Mesenchymal stem cell (in vitro differentiated cells and primary cell): ENCODE data around the gene GIGYF2.

Experiments
- DNase-seq: peaks from one replicate; pipeline ENCODE4 v3.0.0-alpha.2; 2013
- H2AFZ ChIP-seq: one replicate; pipeline ENCODE4 v1.6.1; 2013; ENCODE audit warnings: low read depth, mild to moderate bottlenecking, control low read depth, inconsistent platforms, low read length, moderate library complexity
- H2AK5ac ChIP-seq: 2 replicates; pipeline ENCODE4 v1.6.1; 2013; ENCODE audit warnings: low read length, moderate library complexity, mild to moderate bottlenecking, inconsistent platforms; ENCODE audit not compliant: severe bottlenecking
- H2BK120ac ChIP-seq: one replicate; pipeline ENCODE4 v1.6.1; 2013; ENCODE audit warnings: low read depth, mild to moderate bottlenecking, inconsistent platforms, low read length, moderate library complexity
- H2BK12ac ChIP-seq, 2 experiments: one replicate each; pipeline ENCODE4 v1.6.1; 2013; ENCODE audit warnings: inconsistent platforms in 2 of 2, low read length in 2 of 2, mild to moderate bottlenecking in 2 of 2, moderate library complexity in 2 of 2, control low read depth in 1 of 2
- H2BK15ac ChIP-seq: one replicate; pipeline ENCODE4 v1.6.1; 2013; ENCODE audit warnings: mild to moderate bottlenecking, low read depth, inconsistent platforms; ENCODE audit not compliant: poor library complexity, severe bottlenecking
- H2BK5ac ChIP-seq: 2 replicates; pipeline ENCODE4 v1.6.1; 2013; ENCODE audit warnings: low read depth, mild to moderate bottlenecking, low read length, control low read depth, inconsistent platforms; ENCODE audit not compliant: poor library complexity, severe bottlenecking
- H3K14ac ChIP-seq, 2 experiments: one replicate each; pipeline ENCODE4 v1.6.1; 2013; ENCODE audit warnings: inconsistent platforms in 2 of 2, low read length in 2 of 2, control low read depth in 1 of 2, mild to moderate bottlenecking in 1 of 2, moderate library complexity in 1 of 2
- H3K18ac ChIP-seq, 2 experiments: one replicate each; pipeline ENCODE4 v1.6.1; 2013; ENCODE audit warnings: inconsistent platforms in 2 of 2, low read length in 2 of 2, control low read depth in 1 of 2, low read depth in 1 of 2, mild to moderate bottlenecking in 1 of 2
- H3K23ac ChIP-seq, 2 experiments: one replicate each; pipeline ENCODE4 v1.6.1; 2013; ENCODE audit warnings: inconsistent platforms in 2 of 2, low read length in 2 of 2, mild to moderate bottlenecking in 2 of 2, moderate library complexity in 2 of 2, control low read depth in 1 of 2
- H3K27ac ChIP-seq: 2 replicates; pipeline ENCODE4 v1.5.1; 2013; ENCODE audit warnings: mild to moderate bottlenecking, moderate library complexity, low read length, control low read depth, inconsistent platforms; ENCODE audit not compliant: poor library complexity, severe bottlenecking
- H3K27me3 ChIP-seq, 2 experiments: 2 replicates each; pipeline versions ENCODE4 v1.6.1 to v1.7.0; 2013; ENCODE audit warnings: low read length in 2 of 2, mild to moderate bottlenecking in 2 of 2, moderate library complexity in 2 of 2, control low read depth in 1 of 2, inconsistent platforms in 1 of 2; ENCODE audit not compliant: control insufficient read depth in 1 of 2, insufficient read depth in 1 of 2
- H3K36me3 ChIP-seq, 2 experiments: 2 replicates each; pipeline versions ENCODE4 v1.6.1 to v1.7.0; 2013; ENCODE audit warnings: low read length in 2 of 2, control low read depth in 1 of 2, inconsistent platforms in 1 of 2, low read depth in 1 of 2, mild to moderate bottlenecking in 1 of 2; ENCODE audit not compliant: insufficient read depth in 2 of 2, control insufficient read depth in 1 of 2
- H3K4ac ChIP-seq, 2 experiments: one replicate each; pipeline ENCODE4 v1.6.1; 2013; ENCODE audit warnings: inconsistent platforms in 2 of 2, low read length in 2 of 2, mild to moderate bottlenecking in 2 of 2, moderate library complexity in 2 of 2, control low read depth in 1 of 2, low read depth in 1 of 2
- H3K4me1 ChIP-seq: 2 replicates; pipeline ENCODE4 v1.6.1; 2013; ENCODE audit warnings: low read depth, low read length, control low read depth; ENCODE audit not compliant: control insufficient read depth, insufficient read depth
- H3K4me2 ChIP-seq: 2 replicates; pipeline ENCODE4 v1.6.1; 2013; ENCODE audit warnings: low read length, mild to moderate bottlenecking, inconsistent platforms; ENCODE audit not compliant: poor library complexity, severe bottlenecking
- H3K4me3 ChIP-seq, 2 experiments: 2 replicates each; pipeline versions ENCODE4 v1.5.1 to v1.7.0; 2013; ENCODE audit warnings: low read length in 2 of 2, mild to moderate bottlenecking in 2 of 2, control low read depth in 1 of 2, low read depth in 1 of 2; ENCODE audit not compliant: insufficient read depth in 1 of 2
- H3K79me1 ChIP-seq: replicated peaks from 2 replicates; pipeline ENCODE4 v1.6.1; 2013; ENCODE audit warnings: mild to moderate bottlenecking, control low read depth, low read length, inconsistent platforms; ENCODE audit not compliant: poor library complexity, severe bottlenecking
- H3K9ac ChIP-seq: 2 replicates; pipeline ENCODE4 v1.7.0; 2013; ENCODE audit warnings: mild to moderate bottlenecking, low read length, moderate library complexity
- H3K9me3 ChIP-seq: 2 replicates; pipeline ENCODE4 v1.7.0; 2013; ENCODE audit warnings: mild to moderate bottlenecking, low read length; ENCODE audit not compliant: control insufficient read depth
- H4K8ac ChIP-seq: one replicate; pipeline ENCODE4 v1.6.1; 2013; ENCODE audit warnings: inconsistent platforms, mild to moderate bottlenecking, low read length, moderate library complexity
- H4K91ac ChIP-seq: one replicate; pipeline ENCODE4 v1.6.1; 2013; ENCODE audit warnings: mild to moderate bottlenecking, low read length, inconsistent platforms
- WGBS: methylation state at CpG from one replicate; pipeline ENCODE4 v1.1.7; 2013; ENCODE audit warnings: mixed read lengths; 5-methylcytosine and 5-hydroxymethylcytosine counted together

Gene GIGYF2

GRCh38 chr2:232672588-232672987 is 24.5 kb upstream of the GIGYF2 start:
- 86% methylated on average over 1 of the region's 1 CpG for WGBS
- DNase-seq: no peak
- no peak overlapping the region for H2BK5ac ChIP-seq

DNA sequence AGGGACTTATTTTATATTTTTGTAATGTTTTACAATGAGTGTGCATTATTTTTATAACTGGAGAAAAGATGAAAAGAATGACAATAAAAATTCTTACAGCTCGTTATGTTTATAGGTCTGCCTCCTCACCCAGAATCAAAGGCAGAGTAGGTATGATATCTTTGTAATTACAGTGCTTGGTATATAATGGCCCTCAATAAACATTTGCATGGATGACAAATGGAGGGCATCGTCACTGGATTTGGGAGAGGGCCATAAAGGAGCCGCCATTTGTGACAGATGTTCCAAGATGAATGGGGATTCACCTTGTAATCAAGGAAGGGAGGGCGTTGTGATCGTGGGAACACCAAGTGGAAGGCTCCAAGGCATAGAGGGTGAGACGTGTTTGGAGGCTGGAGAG is 22.6 kb upstream of the GIGYF2 start:
- no peak overlapping the region for H3K14ac ChIP-seq
- no peak overlapping the region for H2AK5ac ChIP-seq
- no peak overlapping the region for H4K91ac ChIP-seq
- no peak overlapping the region for H3K4ac ChIP-seq
- no peak overlapping the region for H2BK5ac ChIP-seq
- no peak overlapping the region for H2AFZ ChIP-seq
- no peaks in the 10 kb centered on the region for H3K9me3 ChIP-seq
- no peaks in the 10 kb centered on the region for H3K4me1 ChIP-seq
- no peak overlapping the region for H3K18ac ChIP-seq
- H3K4me2 ChIP-seq: no peak overlapping the region
- no peak overlapping the region for H3K27ac ChIP-seq
- no peak for DNase-seq
- no peaks in the 10 kb centered on the region for H3K79me1 ChIP-seq
- no peak overlapping the region for H3K4me3 ChIP-seq
- 80% methylated on average over 5 of the region's 6 CpGs for WGBS
- no peak overlapping the region for H3K9ac ChIP-seq
- H4K8ac ChIP-seq: no peak overlapping the region
- H3K36me3 ChIP-seq: no peaks in the 10 kb centered on the region
- no peak overlapping the region for H2BK15ac ChIP-seq
- H2BK120ac ChIP-seq: no peak overlapping the region
- H3K23ac ChIP-seq: no peak overlapping the region
- no peak overlapping the region for H2BK12ac ChIP-seq
- H3K27me3 ChIP-seq: peaks cover 4 to 5% of the 10 kb centered on the region in 2 experiments

More at GRCh38 chr2:232672588-232672987, 24.5 kb upstream of the GIGYF2 start:
- Histone ChIP-seq H3K18ac (no peak overlapping the region), H4K91ac (no peak overlapping the region), H3K27me3 (peaks cover 4 to 5% of the 10 kb centered on the region in 2 experiments), H3K9me3 (no peaks in the 10 kb centered on the region), H3K9ac (no peak overlapping the region), H3K36me3 (no peaks in the 10 kb centered on the region), H4K8ac (no peak overlapping the region), H3K4me1 (no peaks in the 10 kb centered on the region), H3K23ac (no peak overlapping the region), H3K27ac (no peak overlapping the region), H3K4me2 (no peak overlapping the region), H2BK120ac (no peak overlapping the region), H2BK12ac (no peak overlapping the region), H2BK15ac (no peak overlapping the region), H2AK5ac (no peak overlapping the region), H3K4me3 (no peak overlapping the region), H3K14ac (peak overlapping the region in 1 of 2 experiments; percentile 59), H3K79me1 (no peaks in the 10 kb centered on the region), H2AFZ (no peak overlapping the region), H3K4ac (no peak overlapping the region)

GRCh38 chr2:232675381-232675780 is 21.8 kb upstream of the GIGYF2 start:
- Histone ChIP-seq H3K4me2 (no peak overlapping the region), H3K27me3 (peaks cover 4 to 5% of the 10 kb centered on the region in 2 experiments), H2BK120ac (no peak overlapping the region), H3K4me1 (no peaks in the 10 kb centered on the region), H2BK15ac (no peak overlapping the region), H3K9me3 (no peaks in the 10 kb centered on the region), H3K9ac (no peak overlapping the region), H3K79me1 (no peaks in the 10 kb centered on the region), H4K91ac (no peak overlapping the region), H3K4ac (no peak overlapping the region), H2BK5ac (no peak overlapping the region), H3K14ac (no peak overlapping the region), H3K4me3 (no peak overlapping the region), H3K18ac (no peak overlapping the region), H3K27ac (no peak overlapping the region), H2AK5ac (no peak overlapping the region), H3K23ac (no peak overlapping the region), H3K36me3 (no peaks in the 10 kb centered on the region), H2BK12ac (no peak overlapping the region), H2AFZ (peak overlapping the region; percentile 29), H4K8ac (no peak overlapping the region)
- no peak for DNase-seq
- WGBS: 90% methylated on average over 10 of the region's 10 CpGs

DNA sequence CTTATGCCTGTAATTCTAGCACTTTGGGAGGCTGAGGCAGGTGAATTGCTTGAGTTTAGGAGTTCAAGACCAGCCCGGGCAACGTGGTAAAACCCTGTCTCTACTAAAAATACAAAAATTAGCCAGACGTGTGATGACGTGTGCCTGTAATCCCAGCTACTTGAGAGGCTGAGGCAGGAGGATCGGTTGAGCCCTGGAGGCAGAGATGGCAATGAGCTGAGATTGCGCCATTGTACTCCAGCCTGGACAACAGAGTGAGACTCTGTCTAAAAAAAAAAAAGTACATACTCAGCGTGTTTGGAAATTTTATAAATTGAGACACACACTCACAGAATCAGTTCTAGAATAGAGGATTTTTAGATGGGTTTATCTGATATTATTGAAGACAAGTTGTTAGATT is 17.1 kb upstream of the GIGYF2 start:
- DNase-seq: no peak
- Histone ChIP-seq H2BK120ac (no peak overlapping the region), H2BK15ac (no peak overlapping the region), H3K4me3 (no peak overlapping the region), H3K36me3 (no peaks in the 10 kb centered on the region), H3K4ac (no peak overlapping the region), H3K27me3 (peaks cover 5 to 26% of the 10 kb centered on the region in 2 experiments), H3K14ac (no peak overlapping the region), H3K23ac (no peak overlapping the region), H4K8ac (no peak overlapping the region), H3K4me1 (peaks cover 2% of the 10 kb centered on the region), H2BK12ac (no peak overlapping the region), H2BK5ac (no peak overlapping the region), H3K79me1 (no peaks in the 10 kb centered on the region), H3K18ac (no peak overlapping the region), H2AK5ac (no peak overlapping the region), H2AFZ (no peak overlapping the region), H3K4me2 (no peak overlapping the region), H3K27ac (no peak overlapping the region), H3K9me3 (no peaks in the 10 kb centered on the region), H3K9ac (no peak overlapping the region), H4K91ac (no peak overlapping the region)
- 99% methylated on average over 5 of the region's 7 CpGs for WGBS
